ENCODE results near the gene SACM1L. TPM values are rescaled to one million over a fixed set of nuclear protein-coding genes. Genes with fewer than 3 reads are reported as not detected.

The SACM1L gene
- total and polyA plus RNA-seq, 2 of the 8 experiments (the other 6 are each of a cell fraction or from before 2014, with no cell fraction given): 20.1 to 61.0 TPM

DNA sequence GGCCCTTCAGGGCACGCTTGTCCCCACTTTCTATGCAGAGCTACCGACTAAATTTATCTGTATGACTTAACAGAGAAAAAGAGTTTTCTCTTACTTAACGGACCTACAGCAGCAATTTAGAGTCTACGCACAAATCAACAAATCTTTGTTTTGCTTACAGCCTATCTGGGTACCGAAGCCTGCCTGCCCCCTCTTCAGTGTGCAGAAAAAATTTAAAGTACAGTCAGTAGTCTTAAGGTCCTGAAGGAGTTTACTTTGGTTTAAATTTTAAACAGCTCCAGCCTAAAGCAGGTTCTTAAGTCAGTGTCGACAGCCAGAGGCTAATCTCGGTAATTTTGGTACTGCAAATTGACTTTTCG lies 570 bp downstream of the SACM1L start:
- H2BK120ac ChIP-seq (replicated peaks; ENCODE audit: low read depth, low read length): no peak overlapping the region
- H2BK12ac ChIP-seq (ENCODE audit: low read depth, low read length): no peak overlapping the region
- H3K23ac ChIP-seq (ENCODE audit: insufficient read length): no peak overlapping the region
- peak overlapping the region; percentile 62 for H3K4ac ChIP-seq (replicated peaks; ENCODE audit: insufficient read length, low read depth, low read length)
- H3K18ac ChIP-seq (ENCODE audit: extremely low read depth, low read length): 0 out of 2 replicates have a peak overlapping the region, but pooled peaks have one; percentile 36
- peaks cover 0 to 11% of the 10 kb centered on the region in 2 experiments for H4K20me1 ChIP-seq (replicated peaks in 1 of 2; ENCODE audit: control insufficient read depth in 1 of 2, insufficient read depth in 2 of 2, low read length in 2 of 2)
- H3K9ac ChIP-seq (replicated peaks in 1 of 4; ENCODE audit: extremely low read depth in 1 of 4, low read depth in 3 of 4, low read length in 3 of 4): peak overlapping the region; percentile 76 to 94 (median 84)
- H3K79me2 ChIP-seq (ENCODE audit: control insufficient read depth in 1 of 2, insufficient read depth in 2 of 2, low read length in 2 of 2): peaks cover 33 to 53% of the 10 kb centered on the region in 2 experiments
- ChIA-PET POLR2A (ENCODE audit: partially characterized antibody) (interaction anchor here (1.0 to 8.5 kb wide), 7 partner anchors 11 to 58 kb away, joined by 3 to 88 read pairs (median 5); no protein-coding TSS in a partner anchor), CTCF (ENCODE audit: partially characterized antibody) (interaction anchor here (0.7 to 1.6 kb wide), 6 partner anchors 12 to 479 kb away, joined by 3 to 11 read pairs (median 4); no protein-coding TSS in a partner anchor)
- FAIRE-seq: no peak
- peak overlapping the region; percentile 71; the same call in 1 of the 2 replicates for H4K8ac ChIP-seq (ENCODE audit: extremely low read depth, insufficient read depth, low read length)
- H3K56ac ChIP-seq (replicated peaks; ENCODE audit: insufficient read length, low read depth, low read length): no peak overlapping the region
- H3K79me1 ChIP-seq (ENCODE audit: low read depth, low read length): peaks cover 7% of the 10 kb centered on the region
- H3K14ac ChIP-seq (ENCODE audit: insufficient read length): no peak overlapping the region
- 8% methylated on average over 8 of the region's 8 CpGs; no CpG with 5 or more reads in 1 of the 2 experiments for WGBS, 2 experiments (ENCODE audit: extremely low coverage in 1 of 2, insufficient coverage in 1 of 2, insufficient read length in 1 of 2, insufficient replicate concordance in 2 of 2, low coverage in 1 of 2, low lambda C conversion rate in 2 of 2, missing lambda C conversion rate in 1 of 2)
- no peak overlapping the region for H2AFZ ChIP-seq (ENCODE audit: low read length)
- H3K27me3 ChIP-seq (replicated peaks in 1 of 4; ENCODE audit: control insufficient read depth in 3 of 4, extremely low read depth in 1 of 4, insufficient read depth in 3 of 4, low read length in 3 of 4): no peaks in the 10 kb centered on the region
- H4K91ac ChIP-seq (replicated peaks; ENCODE audit: insufficient read length, low read length): no peak overlapping the region
- H2BK5ac ChIP-seq (ENCODE audit: low read depth, low read length): no peak overlapping the region
- H2BK20ac ChIP-seq (ENCODE audit: low read length): no peak overlapping the region
- no peak overlapping the region for H2AK5ac ChIP-seq (ENCODE audit: low read depth, low read length)
- no peak for DNase-seq (ENCODE audit: low read depth in 1 of 2, low spot score in 2 of 2)
- peaks cover 0 to 6% (median 1%) of the 10 kb centered on the region in 4 experiments; a peak in 2 of 8 replicates for H3K36me3 ChIP-seq (ENCODE audit: control insufficient read depth in 2 of 4, insufficient read depth in 4 of 4, low read length in 3 of 4)
- H3K23me2 ChIP-seq (ENCODE audit: low read depth, low read length): peaks cover 14% of the 10 kb centered on the region
- TF ChIP-seq RXRA (IDR thresholded peaks at IDR 0.05; ENCODE audit: insufficient read depth, low read depth, low read length): no peak
- TF ChIP-seq, protein P1, sequence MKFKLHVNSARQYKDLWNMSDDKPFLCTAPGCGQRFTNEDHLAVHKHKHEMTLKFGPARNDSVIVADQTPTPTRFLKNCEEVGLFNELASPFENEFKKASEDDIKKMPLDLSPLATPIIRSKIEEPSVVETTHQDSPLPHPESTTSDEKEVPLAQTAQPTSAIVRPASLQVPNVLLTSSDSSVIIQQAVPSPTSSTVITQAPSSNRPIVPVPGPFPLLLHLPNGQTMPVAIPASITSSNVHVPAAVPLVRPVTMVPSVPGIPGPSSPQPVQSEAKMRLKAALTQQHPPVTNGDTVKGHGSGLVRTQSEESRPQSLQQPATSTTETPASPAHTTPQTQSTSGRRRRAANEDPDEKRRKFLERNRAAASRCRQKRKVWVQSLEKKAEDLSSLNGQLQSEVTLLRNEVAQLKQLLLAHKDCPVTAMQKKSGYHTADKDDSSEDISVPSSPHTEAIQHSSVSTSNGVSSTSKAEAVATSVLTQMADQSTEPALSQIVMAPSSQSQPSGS (IDR thresholded peaks at IDR 0.05; ENCODE audit: low read length): no peak
- TF ChIP-seq ASH2L (IDR thresholded peaks at IDR 0.05; ENCODE audit: low read length): peak; percentile 41
- H3K9me3 ChIP-seq (ENCODE audit: insufficient read depth in 2 of 2, low read depth in 1 of 2, low read length in 1 of 2): no peaks in the 10 kb centered on the region
- peak overlapping the region; percentile 61 to 86 (median 78) for H3K4me3 ChIP-seq (ENCODE audit: extremely low read depth in 1 of 4, insufficient read depth in 2 of 4, low read depth in 3 of 4, low read length in 4 of 4)
- peak overlapping the region; percentile 78 to 94 for H3K4me2 ChIP-seq (ENCODE audit: insufficient read depth in 1 of 2, low read depth in 2 of 2, low read length in 2 of 2)
- H4K5ac ChIP-seq (ENCODE audit: insufficient read length, low read depth, low read length): peak overlapping the region; percentile 63
- H3K4me1 ChIP-seq (replicated peaks in 1 of 4; ENCODE audit: control insufficient read depth in 3 of 4, insufficient read depth in 4 of 4, low read length in 3 of 4): peaks cover 6 to 24% (median 9%) of the 10 kb centered on the region in 4 experiments; a peak in 6 of 7 replicates
- H3K27ac ChIP-seq (ENCODE audit: low read depth, low read length): peak overlapping the region; percentile 81; the same call in 1 of the 2 replicates
- no peak overlapping the region for H2BK15ac ChIP-seq (ENCODE audit: low read length)

Data from H1 (cell line).